ENCODE measurements around the gene RIMS3. TPM values are rescaled to one million over a fixed set of nuclear protein-coding genes. Genes with fewer than 3 reads are reported as not detected.

The RIMS3 gene
- total RNA-seq, 4 donors from 2014 or later: 2.8 to 8.2 (median 4.8) TPM

GRCh38 chr1:40668769-40669525 lies 3.5 kb upstream of the RIMS3 start:
- Histone ChIP-seq H3K36me3 (no peaks in the 10 kb centered on the region), H3K27me3 (no peaks in the 10 kb centered on the region), H3K27ac (no peak overlapping the region), H3K4me3 (no peak overlapping the region), H3K4me1 (peaks cover 28% of the 10 kb centered on the region), H3K9me3 (no peaks in the 10 kb centered on the region)
- TF ChIP-seq EP300 (IDR thresholded peaks at IDR 0.05) (no peak), CTCF (IDR thresholded peaks at IDR 0.05) (peak; percentile 70 to 97), POLR2AphosphoS5 (IDR thresholded peaks at IDR 0.05) (no peak)
- peak; percentile 81 to 87 for DNase-seq (ENCODE audit: low spot score in 2 of 2)
- WGBS: 11% methylated on average over 21 of the region's 21 CpGs

DNA sequence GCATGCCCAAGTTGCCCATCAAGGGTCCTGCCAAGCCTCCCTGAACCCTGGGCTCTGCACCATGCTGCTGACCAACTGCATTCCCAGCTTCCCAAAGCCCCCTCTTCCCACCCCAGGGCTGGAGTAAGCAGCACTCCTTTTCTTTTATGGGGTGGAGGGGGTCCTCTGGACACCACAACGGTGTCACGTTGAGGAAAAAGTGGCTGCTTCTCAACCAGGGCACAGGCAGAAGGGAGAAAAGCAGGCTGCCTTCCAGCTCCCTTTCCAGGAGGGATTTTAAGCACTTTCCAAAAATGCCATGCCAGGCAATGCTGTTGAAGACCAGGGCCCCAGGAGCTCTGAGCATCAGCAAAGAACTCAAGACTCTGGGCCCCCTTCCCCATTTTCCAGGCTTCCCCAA lies 691 bp downstream of the RIMS3 start:
- no peak for DNase-seq (ENCODE audit: low spot score in 2 of 2)
- TF ChIP-seq POLR2A (IDR thresholded peaks at IDR 0.05): no peak
- TF ChIP-seq EP300 (IDR thresholded peaks at IDR 0.05): no peak
- TF ChIP-seq POLR2AphosphoS5 (IDR thresholded peaks at IDR 0.05): no peak
- TF ChIP-seq CTCF (IDR thresholded peaks at IDR 0.05): no peak
- Histone ChIP-seq H3K36me3 (no peaks in the 10 kb centered on the region), H3K27me3 (no peaks in the 10 kb centered on the region), H3K4me3 (peak overlapping the region; percentile 65), H3K9me3 (no peaks in the 10 kb centered on the region), H3K27ac (no peak overlapping the region), H3K4me1 (peaks cover 42% of the 10 kb centered on the region)
- WGBS: 64% methylated on average over 2 of the region's 2 CpGs

GRCh38 chr1:40664167-40664537 lies 1.3 kb downstream of the RIMS3 start:
- DNase-seq (ENCODE audit: low spot score in 2 of 2): no peak
- WGBS: 75% methylated on average over 1 of the region's 1 CpG

GRCh38 chr1:40663324-40664166 lies 1.9 kb downstream of the RIMS3 start:
- Histone ChIP-seq H3K36me3 (no peaks in the 10 kb centered on the region), H3K9me3 (no peaks in the 10 kb centered on the region), H3K4me1 (peaks cover 36% of the 10 kb centered on the region), H3K27me3 (no peaks in the 10 kb centered on the region), H3K27ac (no peak overlapping the region), H3K4me3 (no peak overlapping the region)
- no peak for DNase-seq (ENCODE audit: low spot score in 2 of 2)
- 59% methylated on average over 8 of the region's 8 CpGs for WGBS
- TF ChIP-seq EP300 (IDR thresholded peaks at IDR 0.05) (no peak), CTCF (IDR thresholded peaks at IDR 0.05) (no peak), POLR2AphosphoS5 (IDR thresholded peaks at IDR 0.05) (no peak), POLR2A (IDR thresholded peaks at IDR 0.05) (no peak)

More at GRCh38 chr1:40664167-40664537, 1.3 kb downstream of the RIMS3 start:
- Histone ChIP-seq H3K36me3 (no peaks in the 10 kb centered on the region), H3K4me1 (peaks cover 42% of the 10 kb centered on the region), H3K4me3 (no peak overlapping the region), H3K27me3 (no peaks in the 10 kb centered on the region), H3K27ac (no peak overlapping the region), H3K9me3 (no peaks in the 10 kb centered on the region)
- no peak for TF ChIP-seq POLR2AphosphoS5 (IDR thresholded peaks at IDR 0.05)
- no peak for TF ChIP-seq CTCF (IDR thresholded peaks at IDR 0.05)
- TF ChIP-seq POLR2A (IDR thresholded peaks at IDR 0.05): no peak
- TF ChIP-seq EP300 (IDR thresholded peaks at IDR 0.05): no peak

DNA sequence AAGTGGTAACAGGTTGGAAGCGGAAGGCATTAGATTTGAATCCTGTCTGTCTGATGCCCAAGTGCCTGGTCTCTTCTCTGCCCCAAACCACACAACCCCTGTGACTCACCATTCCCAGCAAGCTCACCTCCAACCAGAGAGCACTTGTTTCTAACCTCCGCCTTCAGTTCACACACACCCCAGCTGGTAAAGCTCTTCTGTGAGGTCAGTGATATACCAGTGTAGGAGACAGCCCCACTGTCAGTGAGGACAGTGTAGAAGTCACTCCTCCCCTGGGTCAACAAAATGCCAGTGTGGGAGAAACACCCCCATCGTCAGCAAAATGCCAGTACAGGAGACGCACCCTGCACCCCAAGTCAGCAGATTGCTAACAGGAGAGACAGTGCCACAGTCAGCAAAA lies 2.6 kb downstream of the RIMS3 start:
- no peak for DNase-seq (ENCODE audit: low spot score in 2 of 2)
- 69% methylated on average over 2 of the region's 4 CpGs for WGBS
- H3K36me3 ChIP-seq: no peaks in the 10 kb centered on the region
- H3K4me3 ChIP-seq: no peak overlapping the region
- H3K27me3 ChIP-seq: no peaks in the 10 kb centered on the region
- peaks cover 35% of the 10 kb centered on the region for H3K4me1 ChIP-seq
- TF ChIP-seq CTCF (IDR thresholded peaks at IDR 0.05) (no peak), EP300 (IDR thresholded peaks at IDR 0.05) (no peak), POLR2AphosphoS5 (IDR thresholded peaks at IDR 0.05) (no peak), POLR2A (IDR thresholded peaks at IDR 0.05) (no peak)
- H3K9me3 ChIP-seq: no peaks in the 10 kb centered on the region
- H3K27ac ChIP-seq: no peak overlapping the region
